Measurements from ENCODE around the gene RFC5.

The RFC5 gene

GRCh38 chr12:118052324-118053070 is 36.0 kb downstream of the RFC5 start:
- peak overlapping the region in 1 of 2 donors; percentile 29 for H3K4me3 ChIP-seq (ENCODE audit: low read length in 2 of 2)
- H3K27me3 ChIP-seq (ENCODE audit: control insufficient read depth in 1 of 2, insufficient read depth in 2 of 2, low read length in 2 of 2) = no peaks in the 10 kb centered on the region
- H3K36me3 ChIP-seq (ENCODE audit: control insufficient read depth in 2 of 2, insufficient read depth in 2 of 2, low read length in 2 of 2) = peaks cover 3 to 12% of the 10 kb centered on the region in 2 donors
- H3K9ac ChIP-seq (ENCODE audit: low read length in 2 of 2) = no peak overlapping the region
- no peaks in the 10 kb centered on the region for H3K9me3 ChIP-seq (ENCODE audit: control insufficient read depth in 2 of 2, low read length in 2 of 2)
- H3K27ac ChIP-seq (ENCODE audit: low read length) = peak overlapping the region; percentile 62
- H3K4me1 ChIP-seq (ENCODE audit: control insufficient read depth, insufficient read depth, low read length) = peaks cover 25% of the 10 kb centered on the region

GRCh38 chr12:118053071-118053985 is 36.8 kb downstream of the RFC5 start:
- Histone ChIP-seq H3K36me3 (ENCODE audit: control insufficient read depth in 2 of 2, insufficient read depth in 2 of 2, low read length in 2 of 2) (peaks cover under 1 to 12% of the 10 kb centered on the region in 2 donors), H3K4me1 (ENCODE audit: control insufficient read depth, insufficient read depth, low read length) (peaks cover 25% of the 10 kb centered on the region), H3K9ac (ENCODE audit: low read length in 2 of 2) (no peak overlapping the region), H3K27me3 (ENCODE audit: control insufficient read depth in 1 of 2, insufficient read depth in 2 of 2, low read length in 2 of 2) (no peaks in the 10 kb centered on the region), H3K4me3 (ENCODE audit: low read length in 2 of 2) (no peak overlapping the region), H3K9me3 (ENCODE audit: control insufficient read depth in 2 of 2, low read length in 2 of 2) (no peaks in the 10 kb centered on the region), H3K27ac (ENCODE audit: low read length) (peak overlapping the region; percentile 62)

GRCh38 chr12:118055144-118055557 is 38.6 kb downstream of the RFC5 start:
- Histone ChIP-seq H3K9me3 (ENCODE audit: control insufficient read depth in 2 of 2, low read length in 2 of 2) (no peaks in the 10 kb centered on the region), H3K4me1 (ENCODE audit: control insufficient read depth, insufficient read depth, low read length) (peaks cover 27% of the 10 kb centered on the region), H3K9ac (ENCODE audit: low read length in 2 of 2) (no peak overlapping the region), H3K4me3 (ENCODE audit: low read length in 2 of 2) (no peak overlapping the region), H3K27me3 (ENCODE audit: control insufficient read depth in 1 of 2, insufficient read depth in 2 of 2, low read length in 2 of 2) (no peaks in the 10 kb centered on the region), H3K27ac (ENCODE audit: low read length) (no peak overlapping the region), H3K36me3 (ENCODE audit: control insufficient read depth in 2 of 2, insufficient read depth in 2 of 2, low read length in 2 of 2) (peaks cover 0 to 9% of the 10 kb centered on the region in 2 donors)

- no peaks in the 10 kb centered on the region for H3K9me3 ChIP-seq (ENCODE audit: control insufficient read depth in 2 of 2, low read length in 2 of 2)
- H3K4me3 ChIP-seq (ENCODE audit: low read length in 2 of 2) = no peak overlapping the region
- peaks cover 27% of the 10 kb centered on the region for H3K4me1 ChIP-seq (ENCODE audit: control insufficient read depth, insufficient read depth, low read length)
- peaks cover 0 to 4% of the 10 kb centered on the region in 2 donors for H3K36me3 ChIP-seq (ENCODE audit: control insufficient read depth in 2 of 2, insufficient read depth in 2 of 2, low read length in 2 of 2)
- no peak overlapping the region for H3K9ac ChIP-seq (ENCODE audit: low read length in 2 of 2)
- H3K27me3 ChIP-seq (ENCODE audit: control insufficient read depth in 1 of 2, insufficient read depth in 2 of 2, low read length in 2 of 2) = no peaks in the 10 kb centered on the region
- H3K27ac ChIP-seq (ENCODE audit: low read length) = peak overlapping the region; percentile 46
These were observed 39.6 kb downstream of the RFC5 start for GRCh38 chr12:118055865-118056773.

- H3K27me3 ChIP-seq (ENCODE audit: control insufficient read depth in 1 of 2, insufficient read depth in 2 of 2, low read length in 2 of 2) = no peaks in the 10 kb centered on the region
- no peaks in the 10 kb centered on the region for H3K36me3 ChIP-seq (ENCODE audit: control insufficient read depth in 2 of 2, insufficient read depth in 2 of 2, low read length in 2 of 2)
- peaks cover 22% of the 10 kb centered on the region for H3K4me1 ChIP-seq (ENCODE audit: control insufficient read depth, insufficient read depth, low read length)
- H3K9ac ChIP-seq (ENCODE audit: low read length in 2 of 2) = no peak overlapping the region
- no peak overlapping the region for H3K4me3 ChIP-seq (ENCODE audit: low read length in 2 of 2)
- H3K27ac ChIP-seq (ENCODE audit: low read length) = no peak overlapping the region
- H3K9me3 ChIP-seq (ENCODE audit: control insufficient read depth in 2 of 2, low read length in 2 of 2) = no peaks in the 10 kb centered on the region
These were observed 41.7 kb downstream of the RFC5 start for GRCh38 chr12:118058227-118058626.

GRCh38 chr12:118058881-118059280 is 42.4 kb downstream of the RFC5 start:
- peak overlapping the region in 1 of 2 donors; percentile 88 for H3K4me3 ChIP-seq (ENCODE audit: low read length in 2 of 2)
- H3K4me1 ChIP-seq (ENCODE audit: control insufficient read depth, insufficient read depth, low read length) = peaks cover 20% of the 10 kb centered on the region
- no peaks in the 10 kb centered on the region for H3K27me3 ChIP-seq (ENCODE audit: control insufficient read depth in 1 of 2, insufficient read depth in 2 of 2, low read length in 2 of 2)
- H3K36me3 ChIP-seq (ENCODE audit: control insufficient read depth in 2 of 2, insufficient read depth in 2 of 2, low read length in 2 of 2) = no peaks in the 10 kb centered on the region
- peak overlapping the region; percentile 88 for H3K27ac ChIP-seq (ENCODE audit: low read length)
- no peaks in the 10 kb centered on the region for H3K9me3 ChIP-seq (ENCODE audit: control insufficient read depth in 2 of 2, low read length in 2 of 2)
- no peak overlapping the region for H3K9ac ChIP-seq (ENCODE audit: low read length in 2 of 2)

- Histone ChIP-seq H3K9me3 (ENCODE audit: control insufficient read depth in 2 of 2, low read length in 2 of 2) (no peaks in the 10 kb centered on the region), H3K27ac (ENCODE audit: low read length) (peak overlapping the region; percentile 88), H3K4me3 (ENCODE audit: low read length in 2 of 2) (peak overlapping the region; percentile 88 to 93), H3K4me1 (ENCODE audit: control insufficient read depth, insufficient read depth, low read length) (peaks cover 20% of the 10 kb centered on the region), H3K27me3 (ENCODE audit: control insufficient read depth in 1 of 2, insufficient read depth in 2 of 2, low read length in 2 of 2) (no peaks in the 10 kb centered on the region), H3K9ac (ENCODE audit: low read length in 2 of 2) (peak overlapping the region; percentile 91 to 94), H3K36me3 (ENCODE audit: control insufficient read depth in 2 of 2, insufficient read depth in 2 of 2, low read length in 2 of 2) (no peaks in the 10 kb centered on the region)
These were observed 43.1 kb downstream of the RFC5 start for GRCh38 chr12:118059341-118060191.

- Histone ChIP-seq H3K4me3 (ENCODE audit: low read length in 2 of 2) (peak overlapping the region; percentile 88 to 93), H3K9me3 (ENCODE audit: control insufficient read depth in 2 of 2, low read length in 2 of 2) (no peaks in the 10 kb centered on the region), H3K27ac (ENCODE audit: low read length) (peak overlapping the region; percentile 88), H3K4me1 (ENCODE audit: control insufficient read depth, insufficient read depth, low read length) (peaks cover 18% of the 10 kb centered on the region), H3K27me3 (ENCODE audit: control insufficient read depth in 1 of 2, insufficient read depth in 2 of 2, low read length in 2 of 2) (no peaks in the 10 kb centered on the region), H3K9ac (ENCODE audit: low read length in 2 of 2) (peak overlapping the region; percentile 91 to 94), H3K36me3 (ENCODE audit: control insufficient read depth in 2 of 2, insufficient read depth in 2 of 2, low read length in 2 of 2) (no peaks in the 10 kb centered on the region)
These were observed 44.0 kb downstream of the RFC5 start for GRCh38 chr12:118060301-118061010.
